Stimulated activated CD8-positive, alpha-beta memory T cell treated with anti-CD3 and anti-CD28 coated beads, Interleukin-7, amount 100 ng/mL, for 1 hour (primary cell): ENCODE measurements around the gene GSTO1.
"Not testable (repeated sequence)": the region's sequence is repeated elsewhere in the genome, so short reads cannot be mapped to it uniquely, and the experiment has no call there.

Source experiments
- DNase-seq, 2 donors: peaks; one replicate each; pipeline ENCODE4 v3.0.0-alpha.2; 2020; ENCODE audit warnings: low read depth in 2 of 2

The GSTO1 gene

GRCh38 chr10:104254493-104255310 lies at the start of gene GSTO1:
Gene GSTO1 (plus strand): TSS chr10:104254892. CDS start chr10:104254929, 37 bp downstream.
- peak in 1 of 2 donors; percentile 24 for DNase-seq

GRCh38 chr10:104208730-104209129 lies 46.0 kb upstream of the GSTO1 start:
- no peak for DNase-seq

- DNase-seq: no peak
Observed at GRCh38 chr10:104209575-104210198, 45.0 kb upstream of the GSTO1 start.

- no peak for DNase-seq
Observed at GRCh38 chr10:104216631-104217030, 38.1 kb upstream of the GSTO1 start.

GRCh38 chr10:104218751-104219150 lies 35.9 kb upstream of the GSTO1 start:
- DNase-seq: no peak

- DNase-seq: no peak
Observed at GRCh38 chr10:104220522-104220921, 34.2 kb upstream of the GSTO1 start.

GRCh38 chr10:104223304-104223703 lies 31.4 kb upstream of the GSTO1 start:
- DNase-seq: no peak

GRCh38 chr10:104230490-104230889 lies 24.2 kb upstream of the GSTO1 start:
- no peak for DNase-seq

GRCh38 chr10:104231784-104232612 lies 22.7 kb upstream of the GSTO1 start, which contains the start of gene CFAP43:
Gene CFAP43 (minus strand): TSS chr10:104232364. CDS start chr10:104232246, 118 bp downstream.
- DNase-seq: peak; percentile 99

- no peak for DNase-seq
Observed at GRCh38 chr10:104232613-104233102, 22.0 kb upstream of the GSTO1 start.

- no peak for DNase-seq
Observed at GRCh38 chr10:104233817-104234216, 20.9 kb upstream of the GSTO1 start.

GRCh38 chr10:104234934-104235333 lies 19.8 kb upstream of the GSTO1 start:
- DNase-seq: no peak

- DNase-seq: no peak
Observed at GRCh38 chr10:104235801-104236200, 18.9 kb upstream of the GSTO1 start.

GRCh38 chr10:104240078-104240477 lies 14.6 kb upstream of the GSTO1 start:
- DNase-seq: no peak

- no peak for DNase-seq
Observed at GRCh38 chr10:104242545-104242944, 12.1 kb upstream of the GSTO1 start.

- DNase-seq: not testable (repeated sequence)
Observed at GRCh38 chr10:104243009-104243408, 11.7 kb upstream of the GSTO1 start.

- DNase-seq: no peak
Observed at GRCh38 chr10:104243512-104243911, 11.2 kb upstream of the GSTO1 start.

- DNase-seq: no peak
Observed at GRCh38 chr10:104245066-104245632, 9.5 kb upstream of the GSTO1 start.

- no peak for DNase-seq
Observed at GRCh38 chr10:104246976-104247375, 7.7 kb upstream of the GSTO1 start.

- DNase-seq: no peak
Observed at GRCh38 chr10:104247513-104248146, 7.1 kb upstream of the GSTO1 start.

- DNase-seq: not testable (repeated sequence)
Observed at GRCh38 chr10:104248931-104249330, 5.8 kb upstream of the GSTO1 start.
